H1 (cell line): ENCODE data around the gene ASS1.

Source experiments
- CEBPB ChIP-seq: IDR thresholded peaks from 2 replicates; pipeline ENCODE4 v1.6.1; 2012; ENCODE audit warnings: low read depth, low read length
- CTCF ChIP-seq, 3 experiments: IDR thresholded peaks; 1 replicate in 2 of 3; 2 replicates in 1 of 3; pipeline versions ENCODE4 v1.5.1 to v1.6.1; 2011; ENCODE audit warnings: low read length in 3 of 3, mild to moderate bottlenecking in 3 of 3, inconsistent platforms in 2 of 3, low read depth in 1 of 3, moderate library complexity in 1 of 3; ENCODE audit not compliant: insufficient read depth in 1 of 3; ENCODE audit errors: control extremely low read depth in 1 of 3
- EZH2 ChIP-seq: fragments of 200-600 bp; sonication (generic); IDR thresholded peaks from 2 replicates; pipeline ENCODE4 v1.7.1; 2012; ENCODE audit warnings: low read depth, mild to moderate bottlenecking, moderate library complexity, low read length, inconsistent platforms; ENCODE audit not compliant: severe bottlenecking
- HDAC2 ChIP-seq, 2 experiments: fragments of 300-600 bp in 1 of 2; sonication (generic) in 1 of 2; IDR thresholded peaks; 2 replicates each; pipeline ENCODE4 v1.6.1; 2011 to 2012; ENCODE audit warnings: low read depth in 2 of 2, low read length in 2 of 2, mild to moderate bottlenecking in 2 of 2, moderate library complexity in 2 of 2, borderline replicate concordance in 1 of 2, inconsistent platforms in 1 of 2
- JUN ChIP-seq: IDR thresholded peaks from 2 replicates; pipeline ENCODE4 v1.6.1; 2011; ENCODE audit warnings: low read depth, mild to moderate bottlenecking, improper control_type of control experiment, low read length
- MAX ChIP-seq: IDR thresholded peaks from 2 replicates; pipeline ENCODE4 v1.6.1; 2012; ENCODE audit warnings: inconsistent platforms
- POLR2A ChIP-seq, 2 experiments: IDR thresholded peaks; 1 replicate in 1 of 2; 2 replicates in 1 of 2; pipeline ENCODE4 v1.6.1; 2011; ENCODE audit warnings: low read depth in 2 of 2, low read length in 2 of 2, mild to moderate bottlenecking in 2 of 2; ENCODE audit errors: control extremely low read depth in 1 of 2
- POLR2AphosphoS5 ChIP-seq: IDR thresholded peaks from 2 replicates; pipeline ENCODE4 v1.6.1; 2011; ENCODE audit warnings: low read depth, low read length
- RAD21 ChIP-seq, 2 experiments: IDR thresholded peaks in 1 of 2; conservative IDR thresholded peaks in 1 of 2; 2 replicates each; pipeline ENCODE4 v1.6.1; 2011; ENCODE audit warnings: low read depth in 2 of 2, low read length in 2 of 2, improper control_type of control experiment in 1 of 2, inconsistent platforms in 1 of 2, mild to moderate bottlenecking in 1 of 2, moderate library complexity in 1 of 2
- SIN3A ChIP-seq, 2 experiments: IDR thresholded peaks in 1 of 2; conservative IDR thresholded peaks in 1 of 2; 2 replicates each; pipeline ENCODE4 v1.6.1; 2011 to 2012; ENCODE audit warnings: low read length in 2 of 2, improper control_type of control experiment in 1 of 2, low read depth in 1 of 2, mild to moderate bottlenecking in 1 of 2
- SRF ChIP-seq: IDR thresholded peaks from 2 replicates; pipeline ENCODE4 v1.6.1; 2011; ENCODE audit warnings: mild to moderate bottlenecking, low read depth, low read length, moderate library complexity

GRCh38 chr9:130478736-130479575 is 34.2 kb downstream of the ASS1 start:
- TF ChIP-seq RAD21 (IDR thresholded peaks at IDR 0.05 in 1 of 2, conservative IDR thresholded peaks at IDR 0.05 in 1 of 2; ENCODE audit: low read depth in 2 of 2, low read length in 2 of 2) (no peak), CTCF (IDR thresholded peaks at IDR 0.05; ENCODE audit: control extremely low read depth in 1 of 3, insufficient read depth in 1 of 3, low read depth in 1 of 3, low read length in 3 of 3) (no peak), POLR2AphosphoS5 (no peak), EZH2 (no peak), CEBPB (no peak), HDAC2 (IDR thresholded peaks at IDR 0.05; ENCODE audit: borderline replicate concordance in 1 of 2, low read depth in 2 of 2, low read length in 2 of 2) (no peak), JUN (no peak), MAX (no peak), POLR2A (IDR thresholded peaks at IDR 0.05; ENCODE audit: control extremely low read depth in 1 of 2, low read depth in 2 of 2, low read length in 2 of 2) (no peak), SIN3A (conservative IDR thresholded peaks at IDR 0.05 in 1 of 2, IDR thresholded peaks at IDR 0.05 in 1 of 2; ENCODE audit: low read depth in 1 of 2, low read length in 2 of 2) (no peak), SRF (no peak)
